ENCODE results near the gene TBC1D22A.

DNA sequence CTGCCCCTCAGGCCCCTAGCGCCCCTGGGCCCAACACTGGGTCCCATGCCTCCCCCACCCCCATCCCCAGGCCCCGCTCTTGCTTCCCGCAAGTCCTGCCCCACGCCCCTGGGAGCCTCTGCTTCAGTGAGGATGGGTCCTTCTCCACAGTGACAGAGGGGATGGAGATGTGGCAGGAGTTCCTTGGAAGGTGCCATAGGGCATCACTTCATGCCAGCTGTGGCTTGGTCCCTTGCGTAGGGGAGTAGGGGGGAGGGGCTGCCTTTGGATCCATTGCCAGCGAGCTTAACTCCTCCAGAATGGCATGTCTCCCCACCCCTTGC is 9.5 kb upstream of the TBC1D22A start:
- TF ChIP-seq, protein P1, sequence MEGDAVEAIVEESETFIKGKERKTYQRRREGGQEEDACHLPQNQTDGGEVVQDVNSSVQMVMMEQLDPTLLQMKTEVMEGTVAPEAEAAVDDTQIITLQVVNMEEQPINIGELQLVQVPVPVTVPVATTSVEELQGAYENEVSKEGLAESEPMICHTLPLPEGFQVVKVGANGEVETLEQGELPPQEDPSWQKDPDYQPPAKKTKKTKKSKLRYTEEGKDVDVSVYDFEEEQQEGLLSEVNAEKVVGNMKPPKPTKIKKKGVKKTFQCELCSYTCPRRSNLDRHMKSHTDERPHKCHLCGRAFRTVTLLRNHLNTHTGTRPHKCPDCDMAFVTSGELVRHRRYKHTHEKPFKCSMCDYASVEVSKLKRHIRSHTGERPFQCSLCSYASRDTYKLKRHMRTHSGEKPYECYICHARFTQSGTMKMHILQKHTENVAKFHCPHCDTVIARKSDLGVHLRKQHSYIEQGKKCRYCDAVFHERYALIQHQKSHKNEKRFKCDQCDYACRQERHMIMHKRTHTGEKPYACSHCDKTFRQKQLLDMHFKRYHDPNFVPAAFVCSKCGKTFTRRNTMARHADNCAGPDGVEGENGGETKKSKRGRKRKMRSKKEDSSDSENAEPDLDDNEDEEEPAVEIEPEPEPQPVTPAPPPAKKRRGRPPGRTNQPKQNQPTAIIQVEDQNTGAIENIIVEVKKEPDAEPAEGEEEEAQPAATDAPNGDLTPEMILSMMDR (conservative IDR thresholded peaks at IDR 0.05; ENCODE audit: low read depth in 2 of 2): no peak
- TF ChIP-seq, protein P2, sequence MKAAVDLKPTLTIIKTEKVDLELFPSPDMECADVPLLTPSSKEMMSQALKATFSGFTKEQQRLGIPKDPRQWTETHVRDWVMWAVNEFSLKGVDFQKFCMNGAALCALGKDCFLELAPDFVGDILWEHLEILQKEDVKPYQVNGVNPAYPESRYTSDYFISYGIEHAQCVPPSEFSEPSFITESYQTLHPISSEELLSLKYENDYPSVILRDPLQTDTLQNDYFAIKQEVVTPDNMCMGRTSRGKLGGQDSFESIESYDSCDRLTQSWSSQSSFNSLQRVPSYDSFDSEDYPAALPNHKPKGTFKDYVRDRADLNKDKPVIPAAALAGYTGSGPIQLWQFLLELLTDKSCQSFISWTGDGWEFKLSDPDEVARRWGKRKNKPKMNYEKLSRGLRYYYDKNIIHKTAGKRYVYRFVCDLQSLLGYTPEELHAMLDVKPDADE (IDR thresholded peaks at IDR 0.05): no peak
- no peak for TF ChIP-seq EZH2 (IDR thresholded peaks at IDR 0.05; ENCODE audit: low read depth, unreplicated experiment)
- TF ChIP-seq POLR2AphosphoS5 (IDR thresholded peaks at IDR 0.05; ENCODE audit: low read depth): no peak
- TF ChIP-seq, protein P3, sequence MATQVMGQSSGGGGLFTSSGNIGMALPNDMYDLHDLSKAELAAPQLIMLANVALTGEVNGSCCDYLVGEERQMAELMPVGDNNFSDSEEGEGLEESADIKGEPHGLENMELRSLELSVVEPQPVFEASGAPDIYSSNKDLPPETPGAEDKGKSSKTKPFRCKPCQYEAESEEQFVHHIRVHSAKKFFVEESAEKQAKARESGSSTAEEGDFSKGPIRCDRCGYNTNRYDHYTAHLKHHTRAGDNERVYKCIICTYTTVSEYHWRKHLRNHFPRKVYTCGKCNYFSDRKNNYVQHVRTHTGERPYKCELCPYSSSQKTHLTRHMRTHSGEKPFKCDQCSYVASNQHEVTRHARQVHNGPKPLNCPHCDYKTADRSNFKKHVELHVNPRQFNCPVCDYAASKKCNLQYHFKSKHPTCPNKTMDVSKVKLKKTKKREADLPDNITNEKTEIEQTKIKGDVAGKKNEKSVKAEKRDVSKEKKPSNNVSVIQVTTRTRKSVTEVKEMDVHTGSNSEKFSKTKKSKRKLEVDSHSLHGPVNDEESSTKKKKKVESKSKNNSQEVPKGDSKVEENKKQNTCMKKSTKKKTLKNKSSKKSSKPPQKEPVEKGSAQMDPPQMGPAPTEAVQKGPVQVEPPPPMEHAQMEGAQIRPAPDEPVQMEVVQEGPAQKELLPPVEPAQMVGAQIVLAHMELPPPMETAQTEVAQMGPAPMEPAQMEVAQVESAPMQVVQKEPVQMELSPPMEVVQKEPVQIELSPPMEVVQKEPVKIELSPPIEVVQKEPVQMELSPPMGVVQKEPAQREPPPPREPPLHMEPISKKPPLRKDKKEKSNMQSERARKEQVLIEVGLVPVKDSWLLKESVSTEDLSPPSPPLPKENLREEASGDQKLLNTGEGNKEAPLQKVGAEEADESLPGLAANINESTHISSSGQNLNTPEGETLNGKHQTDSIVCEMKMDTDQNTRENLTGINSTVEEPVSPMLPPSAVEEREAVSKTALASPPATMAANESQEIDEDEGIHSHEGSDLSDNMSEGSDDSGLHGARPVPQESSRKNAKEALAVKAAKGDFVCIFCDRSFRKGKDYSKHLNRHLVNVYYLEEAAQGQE (IDR thresholded peaks at IDR 0.05; ENCODE audit: unreplicated experiment): no peak
- no peak for TF ChIP-seq EZH2phosphoT487 (IDR thresholded peaks at IDR 0.05; ENCODE audit: unreplicated experiment)
- TF ChIP-seq CREB1 (CRISPR knock-in tag; IDR thresholded peaks at IDR 0.05; ENCODE audit: low read depth): no peak
- TF ChIP-seq, protein P4, sequence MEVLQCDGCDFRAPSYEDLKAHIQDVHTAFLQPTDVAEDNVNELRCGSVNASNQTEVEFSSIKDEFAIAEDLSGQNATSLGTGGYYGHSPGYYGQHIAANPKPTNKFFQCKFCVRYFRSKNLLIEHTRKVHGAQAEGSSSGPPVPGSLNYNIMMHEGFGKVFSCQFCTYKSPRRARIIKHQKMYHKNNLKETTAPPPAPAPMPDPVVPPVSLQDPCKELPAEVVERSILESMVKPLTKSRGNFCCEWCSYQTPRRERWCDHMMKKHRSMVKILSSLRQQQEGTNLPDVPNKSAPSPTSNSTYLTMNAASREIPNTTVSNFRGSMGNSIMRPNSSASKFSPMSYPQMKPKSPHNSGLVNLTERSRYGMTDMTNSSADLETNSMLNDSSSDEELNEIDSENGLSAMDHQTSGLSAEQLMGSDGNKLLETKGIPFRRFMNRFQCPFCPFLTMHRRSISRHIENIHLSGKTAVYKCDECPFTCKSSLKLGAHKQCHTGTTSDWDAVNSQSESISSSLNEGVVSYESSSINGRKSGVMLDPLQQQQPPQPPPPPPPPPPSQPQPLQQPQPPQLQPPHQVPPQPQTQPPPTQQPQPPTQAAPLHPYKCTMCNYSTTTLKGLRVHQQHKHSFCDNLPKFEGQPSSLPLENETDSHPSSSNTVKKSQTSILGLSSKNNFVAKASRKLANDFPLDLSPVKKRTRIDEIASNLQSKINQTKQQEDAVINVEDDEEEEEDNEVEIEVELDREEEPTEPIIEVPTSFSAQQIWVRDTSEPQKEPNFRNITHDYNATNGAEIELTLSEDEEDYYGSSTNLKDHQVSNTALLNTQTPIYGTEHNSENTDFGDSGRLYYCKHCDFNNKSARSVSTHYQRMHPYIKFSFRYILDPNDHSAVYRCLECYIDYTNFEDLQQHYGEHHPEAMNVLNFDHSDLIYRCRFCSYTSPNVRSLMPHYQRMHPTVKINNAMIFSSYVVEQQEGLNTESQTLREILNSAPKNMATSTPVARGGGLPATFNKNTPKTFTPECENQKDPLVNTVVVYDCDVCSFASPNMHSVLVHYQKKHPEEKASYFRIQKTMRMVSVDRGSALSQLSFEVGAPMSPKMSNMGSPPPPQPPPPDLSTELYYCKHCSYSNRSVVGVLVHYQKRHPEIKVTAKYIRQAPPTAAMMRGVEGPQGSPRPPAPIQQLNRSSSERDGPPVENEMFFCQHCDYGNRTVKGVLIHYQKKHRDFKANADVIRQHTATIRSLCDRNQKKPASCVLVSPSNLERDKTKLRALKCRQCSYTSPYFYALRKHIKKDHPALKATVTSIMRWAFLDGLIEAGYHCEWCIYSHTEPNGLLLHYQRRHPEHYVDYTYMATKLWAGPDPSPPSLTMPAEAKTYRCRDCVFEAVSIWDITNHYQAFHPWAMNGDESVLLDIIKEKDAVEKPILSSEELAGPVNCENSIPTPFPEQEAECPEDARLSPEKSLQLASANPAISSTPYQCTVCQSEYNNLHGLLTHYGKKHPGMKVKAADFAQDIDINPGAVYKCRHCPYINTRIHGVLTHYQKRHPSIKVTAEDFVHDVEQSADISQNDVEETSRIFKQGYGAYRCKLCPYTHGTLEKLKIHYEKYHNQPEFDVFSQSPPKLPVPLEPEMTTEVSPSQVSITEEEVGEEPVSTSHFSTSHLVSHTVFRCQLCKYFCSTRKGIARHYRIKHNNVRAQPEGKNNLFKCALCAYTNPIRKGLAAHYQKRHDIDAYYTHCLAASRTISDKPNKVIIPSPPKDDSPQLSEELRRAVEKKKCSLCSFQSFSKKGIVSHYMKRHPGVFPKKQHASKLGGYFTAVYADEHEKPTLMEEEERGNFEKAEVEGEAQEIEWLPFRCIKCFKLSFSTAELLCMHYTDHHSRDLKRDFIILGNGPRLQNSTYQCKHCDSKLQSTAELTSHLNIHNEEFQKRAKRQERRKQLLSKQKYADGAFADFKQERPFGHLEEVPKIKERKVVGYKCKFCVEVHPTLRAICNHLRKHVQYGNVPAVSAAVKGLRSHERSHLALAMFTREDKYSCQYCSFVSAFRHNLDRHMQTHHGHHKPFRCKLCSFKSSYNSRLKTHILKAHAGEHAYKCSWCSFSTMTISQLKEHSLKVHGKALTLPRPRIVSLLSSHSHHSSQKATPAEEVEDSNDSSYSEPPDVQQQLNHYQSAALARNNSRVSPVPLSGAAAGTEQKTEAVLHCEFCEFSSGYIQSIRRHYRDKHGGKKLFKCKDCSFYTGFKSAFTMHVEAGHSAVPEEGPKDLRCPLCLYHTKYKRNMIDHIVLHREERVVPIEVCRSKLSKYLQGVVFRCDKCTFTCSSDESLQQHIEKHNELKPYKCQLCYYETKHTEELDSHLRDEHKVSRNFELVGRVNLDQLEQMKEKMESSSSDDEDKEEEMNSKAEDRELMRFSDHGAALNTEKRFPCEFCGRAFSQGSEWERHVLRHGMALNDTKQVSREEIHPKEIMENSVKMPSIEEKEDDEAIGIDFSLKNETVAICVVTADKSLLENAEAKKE (CRISPR knock-in tag; IDR thresholded peaks at IDR 0.05): no peak
- no peak for TF ChIP-seq JUNB (IDR thresholded peaks at IDR 0.05; ENCODE audit: unreplicated experiment)
- no peak for TF ChIP-seq NANOG (IDR thresholded peaks at IDR 0.05; ENCODE audit: borderline replicate concordance)
- no peak for TF ChIP-seq STAT1 (IDR thresholded peaks at IDR 0.05; ENCODE audit: unreplicated experiment)
- TF ChIP-seq ZNF114 (CRISPR knock-in tag; IDR thresholded peaks at IDR 0.05): no peak
- TF ChIP-seq ZNF331 (CRISPR knock-in tag; IDR thresholded peaks at IDR 0.05; ENCODE audit: low read depth): no peak
